ENCODE measurements around the gene RASSF5. TPM values are rescaled to one million over a fixed set of nuclear protein-coding genes. Genes with fewer than 3 reads are reported as not detected.

Gene RASSF5
- total and polyA plus RNA-seq, 10 of the 15 experiments (the other 5 are each of a cell fraction or from before 2014, with no cell fraction given) = 14.0 to 89.6 (median 68.9) TPM

GRCh38 chr1:206476591-206476990 lies 30.7 kb upstream of the RASSF5 start:
- no peak overlapping the region for H2AFZ ChIP-seq (ENCODE audit: control insufficient read depth, low read depth, low read length)
- intact Hi-C loops (cut with micrococcal nuclease; ENCODE audit: unreplicated experiment) (no loop called here), in situ Hi-C loops (cut with MboI) (no loop called here)
- H3K9ac ChIP-seq (ENCODE audit: control insufficient read depth, insufficient read depth, low read length) = no peak overlapping the region
- no peaks in the 10 kb centered on the region for H3K27me3 ChIP-seq (replicated peaks in 1 of 2; ENCODE audit: control insufficient read depth in 2 of 2, insufficient read depth in 2 of 2, low read length in 1 of 2)
- no peaks in the 10 kb centered on the region for H4K20me1 ChIP-seq (ENCODE audit: control insufficient read depth, insufficient read depth)
- H3K9me3 ChIP-seq (replicated peaks; ENCODE audit: control insufficient read depth, insufficient read depth, low read length) = no peaks in the 10 kb centered on the region
- no TSS peak for BruUV-seq (replicated peaks)
- peaks cover 20% of the 10 kb centered on the region for H3K79me2 ChIP-seq (ENCODE audit: control insufficient read depth, insufficient read depth, low read length)
- ChIA-PET POLR2A (interaction anchor here (0.8 to 1.5 kb wide), 3 partner anchors 11 to 30 kb away, joined by 3 to 5 read pairs (median 3); no protein-coding TSS in a partner anchor), RAD21 (ENCODE audit: unreplicated experiment) (interaction anchor here (1.4 to 1.6 kb wide), 2 partner anchors 11 to 13 kb away, joined by 3 to 4 read pairs; no protein-coding TSS in a partner anchor), SMC1A (ENCODE audit: uncharacterized antibody, unreplicated experiment) (interaction anchor here (1.3 to 3.7 kb wide), 4 partner anchors 12 to 109 kb away, joined by 3 to 70 read pairs (median 4); no protein-coding TSS in a partner anchor), CTCF (interaction anchor here (0.7 to 10.7 kb wide), 6 partner anchors 13 to 155 kb away, joined by 3 to 199 read pairs (median 26); no protein-coding TSS in a partner anchor)
- FAIRE-seq = no peak
- TF ChIP-seq, protein P1, sequence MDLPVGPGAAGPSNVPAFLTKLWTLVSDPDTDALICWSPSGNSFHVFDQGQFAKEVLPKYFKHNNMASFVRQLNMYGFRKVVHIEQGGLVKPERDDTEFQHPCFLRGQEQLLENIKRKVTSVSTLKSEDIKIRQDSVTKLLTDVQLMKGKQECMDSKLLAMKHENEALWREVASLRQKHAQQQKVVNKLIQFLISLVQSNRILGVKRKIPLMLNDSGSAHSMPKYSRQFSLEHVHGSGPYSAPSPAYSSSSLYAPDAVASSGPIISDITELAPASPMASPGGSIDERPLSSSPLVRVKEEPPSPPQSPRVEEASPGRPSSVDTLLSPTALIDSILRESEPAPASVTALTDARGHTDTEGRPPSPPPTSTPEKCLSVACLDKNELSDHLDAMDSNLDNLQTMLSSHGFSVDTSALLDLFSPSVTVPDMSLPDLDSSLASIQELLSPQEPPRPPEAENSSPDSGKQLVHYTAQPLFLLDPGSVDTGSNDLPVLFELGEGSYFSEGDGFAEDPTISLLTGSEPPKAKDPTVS (IDR thresholded peaks at IDR 0.05; ENCODE audit: low read depth, low read length) = no peak
- no peak for TF ChIP-seq ZNF24 (IDR thresholded peaks at IDR 0.05)
- TF ChIP-seq NFIC (IDR thresholded peaks at IDR 0.05; ENCODE audit: low read depth, low read length) = no peak
- no peak for TF ChIP-seq TCF7 (IDR thresholded peaks at IDR 0.05; ENCODE audit: borderline replicate concordance)
- TF ChIP-seq PML (IDR thresholded peaks at IDR 0.05; ENCODE audit: low read length) = no peak
- TF ChIP-seq SREBF1 (IDR thresholded peaks at IDR 0.05; ENCODE audit: low read length) = no peak
- TF ChIP-seq BCL11A (IDR thresholded peaks at IDR 0.05; ENCODE audit: low read depth, low read length) = no peak
- TF ChIP-seq E4F1 (IDR thresholded peaks at IDR 0.05; ENCODE audit: borderline replicate concordance, partially characterized antibody) = no peak
- H3K4me1 ChIP-seq (ENCODE audit: control insufficient read depth, insufficient read depth, low read length) = peaks cover 32% of the 10 kb centered on the region
- H3K36me3 ChIP-seq (ENCODE audit: control insufficient read depth in 2 of 2, insufficient read depth in 2 of 2, low read length in 1 of 2) = peaks cover 31 to 45% of the 10 kb centered on the region in 2 experiments
- H3K4me2 ChIP-seq (ENCODE audit: control insufficient read depth, insufficient read depth) = no peak overlapping the region
- no peak overlapping the region for H3K4me3 ChIP-seq
- WGBS (ENCODE audit: insufficient coverage, insufficient replicate concordance, low lambda C conversion rate, missing lambda C conversion rate) = 95% methylated on average over 14 of the region's 14 CpGs
- DNase-seq (ENCODE audit: low read depth, low spot score) = no peak
- no peak overlapping the region for H3K27ac ChIP-seq (ENCODE audit: control insufficient read depth, insufficient read depth)
- ATAC-seq = no peak
